CD4-positive, alpha-beta T cell treated with Interleukin-15 for 4 hours (primary cell): ENCODE results near the gene CASP9.
"Not testable (repeated sequence)": the region's sequence is repeated elsewhere in the genome, so short reads cannot be mapped to it uniquely, and the experiment has no call there.

Experiments used
- DNase-seq: peaks from one replicate; pipeline ENCODE4 v3.0.0-alpha.2; 2020; ENCODE audit warnings: low spot score

The CASP9 gene

DNA sequence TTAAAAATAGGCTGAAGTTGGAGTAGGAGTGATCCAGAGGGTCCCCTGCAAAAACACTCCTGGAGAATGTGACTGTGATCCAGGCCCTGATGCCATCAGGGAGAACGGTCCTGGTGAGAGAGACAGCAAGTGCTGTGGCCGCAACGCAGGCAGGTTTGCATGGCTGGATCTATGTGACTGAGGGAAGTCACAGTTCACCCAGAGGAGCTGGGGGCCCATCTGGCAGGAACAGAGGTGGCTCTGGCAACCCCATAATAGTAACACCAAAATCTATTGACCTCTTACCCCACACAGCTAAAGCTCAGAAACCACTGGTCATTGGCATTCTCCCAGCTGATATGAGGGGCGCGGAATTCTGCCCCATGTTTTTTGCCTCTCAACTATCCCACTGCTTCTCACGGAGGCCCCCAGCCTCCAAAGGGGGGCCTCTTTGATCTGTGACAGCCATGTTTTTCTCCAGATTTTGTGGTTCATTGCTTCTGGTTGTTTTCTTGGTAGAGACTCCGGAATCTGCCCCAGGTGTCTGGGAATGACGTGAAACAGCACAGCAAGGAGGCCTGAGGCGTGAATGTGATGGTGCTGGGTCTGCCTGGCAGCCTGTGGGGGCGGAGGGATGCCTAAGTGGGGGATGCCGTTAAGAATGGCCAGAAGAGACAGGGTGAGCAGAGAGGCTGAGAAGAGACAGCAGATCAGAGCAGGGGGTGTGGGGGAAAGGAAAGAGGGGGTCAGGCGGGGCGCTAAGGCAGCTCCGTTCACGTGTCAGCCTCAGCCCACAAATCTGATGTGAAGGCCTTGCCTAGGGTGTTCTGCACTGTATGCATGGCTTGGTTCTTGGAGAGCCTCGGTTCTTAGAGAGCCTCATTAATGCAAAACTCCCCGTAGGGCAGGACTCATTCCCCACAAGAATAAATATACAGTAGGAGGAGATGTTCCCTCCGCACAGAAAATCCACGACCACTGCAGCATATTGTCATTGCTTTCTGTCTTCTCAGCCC, 23.5 kb downstream of the CASP9 start:
- DNase-seq, result no peak

DNA sequence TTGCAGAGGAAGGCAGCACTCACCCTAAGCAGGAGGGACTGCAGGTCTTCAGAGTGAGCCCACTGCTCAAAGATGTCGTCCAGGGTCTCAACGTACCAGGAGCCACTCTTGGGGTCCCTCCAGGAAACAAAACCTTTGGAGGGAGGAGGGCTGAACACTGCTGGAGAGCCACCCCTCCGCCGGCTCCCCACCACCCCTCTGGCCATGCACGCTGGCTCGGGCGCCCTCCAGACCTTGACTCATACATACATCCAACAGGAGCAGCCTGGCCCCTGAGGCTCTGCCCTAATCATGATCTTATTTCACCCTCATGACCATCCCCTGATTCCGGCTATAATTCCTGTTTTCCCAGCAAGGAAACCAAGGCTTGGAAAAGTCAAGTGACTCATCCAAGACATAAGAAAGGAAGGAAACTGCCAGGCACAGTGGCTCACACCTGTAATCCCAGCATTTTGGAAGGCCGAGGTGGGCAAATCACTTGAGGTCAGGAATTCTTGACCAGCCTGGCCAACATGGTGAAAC, 30.1 kb downstream of the CASP9 start:
- DNase-seq, result no peak

DNA sequence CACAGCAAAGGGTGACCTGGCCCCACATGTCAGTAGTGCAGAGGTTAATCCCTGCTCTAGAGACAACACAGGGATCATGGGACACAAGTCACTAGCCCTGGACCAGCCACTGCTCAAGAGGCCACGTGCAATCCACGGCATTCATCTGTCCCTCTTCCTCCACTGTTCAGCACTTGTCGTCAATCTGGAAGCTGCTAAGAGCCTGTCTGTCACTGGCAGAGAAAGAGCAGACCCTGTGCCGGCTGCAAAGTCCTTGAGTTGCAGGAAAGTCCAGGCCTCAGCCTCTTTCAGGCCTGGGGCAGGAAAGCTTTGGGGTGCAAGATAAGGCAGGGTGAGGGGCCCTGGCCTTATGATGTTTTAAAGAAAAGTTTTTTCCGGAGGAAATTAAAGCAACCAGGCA, 31.4 kb downstream of the CASP9 start:
- DNase-seq, result no peak

GRCh38 chr1:15491010-15491409, 33.0 kb downstream of the CASP9 start:
- DNase-seq, result not testable (repeated sequence)

GRCh38 chr1:15489052-15489736, 34.8 kb downstream of the CASP9 start:
- no peak for DNase-seq

DNA sequence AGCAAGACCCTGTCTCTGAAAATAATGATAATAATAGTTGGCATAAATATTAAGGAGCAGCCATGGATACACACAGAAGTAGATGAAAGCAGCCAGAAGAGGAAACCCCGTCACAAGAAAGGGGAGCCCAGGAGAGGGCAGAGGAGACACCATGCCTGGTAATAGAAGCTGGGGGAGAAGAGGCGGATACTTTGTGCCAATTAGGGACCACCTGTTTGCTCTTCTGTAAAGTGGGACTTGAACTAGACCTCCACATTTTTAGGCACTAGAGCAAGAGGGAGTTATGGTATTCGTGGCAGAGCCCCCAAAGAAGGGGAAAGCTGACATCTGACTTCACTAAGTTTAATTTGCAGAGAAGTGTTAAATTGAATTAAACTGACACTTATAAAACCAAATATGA, 35.6 kb downstream of the CASP9 start:
- no peak for DNase-seq

DNA sequence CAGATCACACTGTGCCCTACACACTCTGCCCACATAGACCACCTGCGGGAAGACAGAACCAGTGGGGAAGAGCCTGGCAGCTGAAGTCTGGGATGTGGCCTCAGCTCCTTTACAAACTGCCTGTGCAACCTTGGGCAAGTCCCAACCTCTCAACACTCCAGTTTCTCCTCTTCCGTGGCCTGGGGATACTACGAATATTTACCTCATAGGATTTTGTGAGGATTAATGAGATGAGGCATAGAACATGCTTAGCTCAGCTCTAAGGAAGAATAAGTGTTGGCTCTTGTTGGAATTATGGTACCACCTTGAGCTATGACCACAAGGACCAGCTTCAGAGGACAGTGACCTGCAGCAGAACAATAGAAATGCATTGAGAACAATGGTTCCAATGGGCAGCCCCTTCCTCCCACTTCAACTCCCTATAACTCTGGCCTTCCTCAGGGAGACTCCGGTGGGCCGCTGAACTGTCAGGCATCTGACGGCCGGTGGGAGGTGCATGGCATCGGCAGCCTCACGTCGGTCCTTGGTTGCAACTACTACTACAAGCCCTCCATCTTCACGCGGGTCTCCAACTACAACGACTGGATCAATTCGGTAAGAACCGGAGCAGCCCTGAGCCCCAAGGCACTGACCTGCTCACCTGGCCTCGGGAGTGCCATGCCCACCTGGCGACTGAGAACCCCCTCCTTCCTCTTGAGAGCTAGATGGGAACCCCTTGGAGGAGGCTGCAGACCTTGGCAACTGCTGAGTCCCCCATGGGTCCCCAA, 37.0 kb downstream of the CASP9 start:
- DNase-seq, result not testable (repeated sequence)

- no peak for DNase-seq
Measured at GRCh38 chr1:15485636-15486035, 38.4 kb downstream of the CASP9 start.

DNA sequence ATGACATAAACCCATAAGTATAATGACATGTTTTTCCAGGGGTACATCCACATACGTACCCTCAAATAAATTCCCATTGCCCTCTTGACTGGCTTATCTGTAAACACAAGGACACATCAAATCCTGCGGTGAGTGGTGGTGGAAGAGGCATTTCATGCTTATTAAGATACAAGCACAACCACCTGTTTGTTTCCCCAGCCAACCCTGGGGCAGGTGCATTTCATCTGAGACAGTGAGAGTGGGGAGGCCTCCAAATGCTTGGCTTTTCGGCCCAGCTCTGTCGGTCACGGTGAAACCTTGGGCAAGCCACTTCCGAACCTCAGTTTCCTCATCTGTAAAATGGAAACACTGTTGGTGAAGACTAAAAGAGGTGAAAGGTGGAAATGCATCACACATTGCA, 39.6 kb downstream of the CASP9 start:
- DNase-seq, result not testable (repeated sequence)

GRCh38 chr1:15483971-15484370, 40.0 kb downstream of the CASP9 start:
- no peak for DNase-seq

DNA sequence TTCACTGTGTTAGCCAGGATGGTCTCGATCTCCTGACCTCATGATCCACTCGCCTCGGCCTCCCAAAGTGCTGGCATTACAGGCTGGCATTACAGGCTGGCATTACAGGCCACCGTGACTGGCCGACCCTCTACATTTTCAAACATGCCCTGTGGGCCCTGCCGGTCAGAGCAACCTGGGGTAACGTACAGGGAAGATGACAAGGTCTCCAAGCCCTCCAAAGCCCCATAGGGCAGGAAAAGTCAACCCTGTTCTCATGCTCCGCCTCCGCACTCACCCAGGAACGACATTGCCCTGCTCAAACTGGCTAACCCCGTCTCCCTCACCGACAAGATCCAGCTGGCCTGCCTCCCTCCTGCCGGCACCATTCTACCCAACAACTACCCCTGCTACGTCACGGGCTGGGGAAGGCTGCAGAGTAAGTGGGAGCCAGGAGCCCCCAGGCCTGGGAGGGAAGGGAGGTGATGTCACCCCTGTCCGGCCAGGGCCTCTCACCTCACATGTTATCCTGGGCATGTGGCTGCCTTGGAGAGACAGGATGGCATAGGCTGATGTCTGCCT, 41.0 kb downstream of the CASP9 start:
- DNase-seq, result not testable (repeated sequence)

GRCh38 chr1:15482455-15482854, 41.6 kb downstream of the CASP9 start:
- not testable (repeated sequence) for DNase-seq

DNA sequence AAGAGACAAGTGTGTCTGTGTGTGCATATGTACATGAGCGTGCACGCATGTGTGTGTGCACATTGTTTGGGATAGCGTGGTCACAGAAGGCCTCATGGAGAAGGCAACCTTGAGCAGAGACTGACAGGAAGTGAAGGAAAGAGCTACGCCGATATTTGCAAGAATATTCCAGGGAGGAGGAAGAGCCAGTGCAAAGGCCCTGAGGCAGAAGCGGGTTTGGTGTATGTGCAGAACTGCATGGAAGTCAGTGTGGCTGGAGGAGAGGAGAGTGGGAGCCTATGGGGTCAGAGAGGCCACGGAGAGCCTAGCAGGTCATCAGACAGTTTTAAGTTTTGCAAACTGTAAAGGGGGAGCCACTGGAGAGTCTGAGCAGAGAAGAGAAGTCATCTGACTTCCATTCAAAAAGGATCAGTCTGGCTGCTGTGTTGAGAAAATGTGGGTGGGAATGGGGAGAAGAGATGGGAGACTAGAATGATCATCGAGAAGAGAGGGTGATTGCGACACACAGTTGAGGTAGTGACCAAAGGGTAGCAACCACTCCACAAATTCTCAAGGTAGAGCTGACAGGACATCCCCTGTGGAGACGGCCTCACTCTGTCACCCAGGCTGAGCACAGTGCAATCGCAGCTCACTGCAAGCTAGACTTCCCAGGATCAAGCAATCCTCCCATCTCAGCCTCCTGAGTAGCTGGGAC, 44.2 kb downstream of the CASP9 start:
- DNase-seq, result no peak

- no peak for DNase-seq
Measured at GRCh38 chr1:15477646-15478212, 46.3 kb downstream of the CASP9 start.

DNA sequence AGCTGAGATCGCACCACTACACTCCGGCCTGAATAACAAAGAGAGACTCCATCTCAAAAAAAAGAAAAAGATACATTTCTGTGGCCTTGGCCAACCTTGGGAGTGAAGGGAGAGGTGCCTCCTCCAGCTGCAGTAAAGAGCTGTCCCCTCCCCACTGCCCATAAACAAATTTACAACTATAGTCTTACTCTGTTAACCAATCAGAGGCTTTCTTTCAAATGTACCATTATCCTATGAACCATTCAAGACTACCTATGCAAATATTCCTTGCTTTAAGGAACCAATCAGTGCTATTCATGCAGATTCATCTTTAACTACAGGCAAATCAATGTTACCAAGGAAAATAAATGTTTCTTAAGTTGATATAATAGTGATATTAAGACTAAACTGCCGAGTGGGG, 47.1 kb downstream of the CASP9 start:
- no peak for DNase-seq

GRCh38 chr1:15475752-15476314, 48.2 kb downstream of the CASP9 start, which contains the start of gene CELA2B:
Gene CELA2B, plus strand, starts transcription at chr1:15476104. Its CDS starts 22 bp downstream, at chr1:15476126.
- DNase-seq, result no peak

DNA sequence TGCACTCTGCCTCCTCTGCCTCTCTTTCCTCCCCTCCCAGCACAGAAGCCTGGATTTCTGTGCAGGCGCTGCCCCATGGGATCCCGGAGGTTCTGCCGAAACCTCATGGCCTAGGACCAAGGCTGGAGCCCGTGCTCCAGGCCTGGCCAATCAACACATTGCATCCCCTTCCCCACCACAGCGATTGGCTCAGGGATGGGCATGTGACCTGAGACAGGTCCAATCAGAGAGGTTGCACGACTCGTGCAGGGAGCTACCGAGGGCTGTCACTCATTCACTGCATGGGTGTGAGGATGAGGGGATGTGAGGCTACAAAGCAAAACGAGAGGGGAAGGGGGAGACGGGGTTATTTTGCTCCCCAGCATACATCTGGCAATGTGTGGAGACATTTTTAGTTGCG, 51.4 kb downstream of the CASP9 start:
- no peak for DNase-seq

DNA sequence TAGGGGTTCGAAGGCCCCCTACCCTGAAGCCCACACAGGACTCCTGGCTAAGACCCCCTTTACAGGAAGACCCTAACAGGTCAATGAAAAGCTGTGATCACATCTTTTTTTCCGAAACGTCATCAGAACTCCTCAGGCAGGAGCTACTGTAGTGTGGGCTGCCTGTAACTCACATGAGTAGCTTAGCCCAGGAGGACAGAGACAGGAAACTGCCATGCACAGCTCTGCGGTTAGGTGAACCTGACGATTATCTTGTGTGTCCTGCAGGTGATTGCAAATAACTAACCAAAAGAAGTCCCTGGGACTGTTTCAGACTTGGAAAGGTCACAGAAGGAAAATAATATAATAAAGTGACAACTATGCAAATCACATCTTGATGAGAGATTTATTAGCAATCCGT, 52.3 kb downstream of the CASP9 start:
- not testable (repeated sequence) for DNase-seq

DNA sequence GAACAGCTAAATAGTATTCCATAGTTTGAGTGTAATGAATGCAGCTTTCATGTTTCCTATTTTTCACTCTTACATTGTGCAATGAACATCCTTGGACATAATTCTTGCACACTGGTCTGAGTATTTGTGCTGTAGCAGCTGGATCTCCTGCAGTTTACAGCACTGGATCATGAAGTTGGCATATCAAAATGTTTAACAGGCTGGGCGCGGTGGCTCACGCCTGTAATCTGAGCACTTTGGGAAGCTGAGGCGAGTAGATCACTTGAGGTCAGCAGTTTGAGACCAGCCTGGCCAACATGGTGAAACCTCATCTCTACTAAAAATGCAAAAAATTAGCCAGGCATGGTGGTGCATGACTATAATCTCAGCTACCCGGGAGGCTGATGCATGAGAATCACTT, 52.9 kb downstream of the CASP9 start:
- not testable (repeated sequence) for DNase-seq

DNA sequence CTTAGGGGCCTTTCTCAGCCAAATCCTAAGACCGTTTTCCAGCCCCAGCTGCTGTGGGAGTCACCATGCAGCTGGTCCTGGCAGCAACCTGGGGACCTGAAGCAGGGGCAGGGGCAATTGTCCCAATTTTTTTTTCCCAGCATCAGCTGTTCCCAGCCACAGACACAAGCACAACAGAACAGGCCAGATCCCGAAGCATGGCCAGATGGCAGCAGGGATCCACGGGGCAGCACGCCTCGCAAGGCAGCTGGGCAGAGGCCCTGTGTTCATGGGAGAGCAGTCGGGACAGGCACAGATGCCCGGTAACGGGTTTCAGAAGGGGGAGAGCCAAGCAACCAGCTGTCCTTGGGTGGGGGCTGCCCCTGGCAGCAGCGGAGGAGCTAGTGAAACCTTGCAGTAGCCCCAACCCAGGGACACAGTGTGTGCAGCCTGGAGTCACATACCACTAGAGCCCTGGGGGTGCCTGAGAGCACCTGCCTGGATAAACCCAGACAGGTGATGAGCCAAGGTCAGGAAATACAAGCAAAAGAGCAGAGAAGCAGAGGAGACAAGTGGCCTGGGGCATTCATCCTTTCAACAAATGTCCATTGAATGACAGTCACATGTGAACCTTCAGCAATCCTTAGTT, 54.1 kb downstream of the CASP9 start:
- DNase-seq, result not testable (repeated sequence)
